ENCODE data around the gene PPP1R11. TPM values are rescaled to one million over a fixed set of nuclear protein-coding genes. Genes with fewer than 3 reads are reported as not detected.

Gene PPP1R11
- total and polyA plus RNA-seq, 8 donors = 1.2 to 141 (median 61.9) TPM

DNA sequence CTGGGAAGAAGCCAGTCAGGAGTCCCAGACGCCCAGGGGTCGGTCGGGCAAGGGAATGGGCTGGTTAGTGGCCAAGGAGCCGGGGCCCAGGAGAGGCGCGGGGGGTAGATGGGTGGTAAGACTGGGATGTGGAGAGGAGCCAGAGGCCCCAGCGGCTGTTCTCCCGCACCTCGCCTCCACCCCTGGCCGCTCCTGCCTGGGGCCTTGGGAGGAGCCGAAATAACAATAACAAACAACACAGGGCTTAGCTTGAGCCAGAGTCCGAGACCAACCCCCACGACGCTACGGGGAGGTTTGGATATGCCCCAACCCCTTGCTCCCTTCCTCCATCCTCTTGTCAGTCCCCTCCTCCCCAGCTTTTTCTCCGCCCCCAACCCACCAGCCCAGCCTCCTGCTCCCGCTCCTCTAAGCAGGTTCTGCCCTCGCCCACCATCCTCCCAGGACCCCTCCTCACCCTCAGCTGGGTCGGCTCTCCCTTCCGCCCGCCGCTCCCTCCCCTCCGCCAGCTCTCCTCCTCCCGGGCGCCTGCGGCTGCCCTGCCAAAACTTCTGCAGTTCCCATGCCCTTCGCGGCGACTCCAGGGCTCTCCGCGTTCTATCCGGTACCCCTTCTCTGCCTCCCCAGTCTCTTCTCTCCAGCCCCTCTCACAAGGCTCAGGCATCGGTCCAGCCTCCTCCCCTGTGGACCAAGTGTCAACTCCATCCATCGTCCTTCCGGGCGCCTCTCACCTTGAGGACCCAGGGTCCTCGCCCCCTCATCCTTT lies 7.5 kb downstream of the PPP1R11 start:
- WGBS, 5 donors = 2 to 8% (median 6%) methylated on average over 37 of the region's 37 CpGs
- peak overlapping the region; percentile 46 to 58 (median 52) for H3K4me3 ChIP-seq
- H3K27me3 ChIP-seq = peaks cover 0 to 68% (median 25%) of the 10 kb centered on the region in 3 donors

DNA sequence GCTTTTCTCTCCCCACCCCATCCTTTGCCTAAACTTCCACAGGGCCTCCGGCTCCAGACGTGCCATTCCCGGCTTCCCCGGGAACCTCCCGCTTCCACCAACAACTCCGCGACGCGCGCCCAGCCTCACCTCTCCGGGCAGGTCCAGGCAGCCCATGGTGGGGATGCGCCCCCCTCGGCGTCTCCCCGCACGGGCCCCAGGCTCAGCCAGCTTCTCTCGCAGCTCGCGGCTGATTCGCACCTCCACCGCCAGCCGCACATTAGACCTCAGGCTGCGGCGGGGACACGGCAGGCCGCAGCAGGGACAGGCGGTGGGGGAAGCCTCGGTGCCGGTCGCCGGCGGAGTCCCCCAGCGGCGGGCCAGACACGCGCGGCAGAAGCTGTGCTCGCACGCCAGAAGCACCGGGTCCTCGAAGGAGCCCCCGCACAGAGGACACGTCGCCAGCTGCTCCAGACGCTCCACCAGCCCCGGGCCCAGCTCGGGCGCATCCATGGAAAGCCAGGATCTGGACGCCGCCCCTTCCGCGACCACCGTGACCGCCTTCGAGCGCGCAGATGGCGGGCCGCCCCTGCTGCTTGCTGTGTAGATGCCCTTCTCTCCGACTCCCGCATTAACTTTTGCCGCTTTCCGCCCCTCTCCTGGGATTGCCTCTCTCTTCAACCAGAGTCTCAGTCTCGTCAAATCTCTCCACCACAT lies 8.2 kb downstream of the PPP1R11 start, which contains the start of gene RNF39:
RNF39 (minus strand) TSS at position 676 of the 696 bp plus-strand sequence; CDS start at position 492, 184 bp downstream.
- Histone ChIP-seq H3K4me1 (peaks cover 19 to 44% (median 35%) of the 10 kb centered on the region in 4 donors), H3K4me3 (peak within 1 kb of the TSS; percentile 46 to 58 (median 52)), H3K9me3 (no peaks in the 10 kb centered on the region), H3K27ac (peak within 1 kb of the TSS; percentile 74 to 82 (median 75)), H3K36me3 (peaks cover under 1 to 12% (median 11%) of the 10 kb centered on the region in 4 donors), H3K27me3 (peaks cover 0 to 68% (median 25%) of the 10 kb centered on the region in 3 donors)
- peak in 1 of 2 donors; percentile 46 for DNase-seq
- 1 to 4% (median 2%) methylated on average over 27 to 64 of the region's 64 CpGs for WGBS, 5 donors
- TF ChIP-seq POLR2AphosphoS5 (IDR thresholded peaks at IDR 0.05) (peak in 2 of 3 donors; percentile 88 to 96), EP300 (IDR thresholded peaks at IDR 0.05) (no peak), POLR2A (IDR thresholded peaks at IDR 0.05) (peak in 1 of 4 donors; percentile 76)
- TF ChIP-seq, protein P1, sequence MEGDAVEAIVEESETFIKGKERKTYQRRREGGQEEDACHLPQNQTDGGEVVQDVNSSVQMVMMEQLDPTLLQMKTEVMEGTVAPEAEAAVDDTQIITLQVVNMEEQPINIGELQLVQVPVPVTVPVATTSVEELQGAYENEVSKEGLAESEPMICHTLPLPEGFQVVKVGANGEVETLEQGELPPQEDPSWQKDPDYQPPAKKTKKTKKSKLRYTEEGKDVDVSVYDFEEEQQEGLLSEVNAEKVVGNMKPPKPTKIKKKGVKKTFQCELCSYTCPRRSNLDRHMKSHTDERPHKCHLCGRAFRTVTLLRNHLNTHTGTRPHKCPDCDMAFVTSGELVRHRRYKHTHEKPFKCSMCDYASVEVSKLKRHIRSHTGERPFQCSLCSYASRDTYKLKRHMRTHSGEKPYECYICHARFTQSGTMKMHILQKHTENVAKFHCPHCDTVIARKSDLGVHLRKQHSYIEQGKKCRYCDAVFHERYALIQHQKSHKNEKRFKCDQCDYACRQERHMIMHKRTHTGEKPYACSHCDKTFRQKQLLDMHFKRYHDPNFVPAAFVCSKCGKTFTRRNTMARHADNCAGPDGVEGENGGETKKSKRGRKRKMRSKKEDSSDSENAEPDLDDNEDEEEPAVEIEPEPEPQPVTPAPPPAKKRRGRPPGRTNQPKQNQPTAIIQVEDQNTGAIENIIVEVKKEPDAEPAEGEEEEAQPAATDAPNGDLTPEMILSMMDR (IDR thresholded peaks at IDR 0.05) = no peak
- intact Hi-C loops (cut with DNase I; ENCODE audit: low total_unique reads) = no loop called here

More for the DNA sequence above, 7.5 kb downstream of the PPP1R11 start:
- Histone ChIP-seq H3K4me1 (peaks cover 19 to 44% (median 35%) of the 10 kb centered on the region in 4 donors), H3K9me3 (no peaks in the 10 kb centered on the region), H3K36me3 (peaks cover 8 to 20% (median 18%) of the 10 kb centered on the region in 4 donors), H3K27ac (peak overlapping the region; percentile 74 to 82 (median 75))
- intact Hi-C loops (cut with DNase I; ENCODE audit: low total_unique reads) = no loop called here
- peak in 1 of 2 donors; percentile 38 for DNase-seq
- TF ChIP-seq POLR2AphosphoS5 (IDR thresholded peaks at IDR 0.05) (no peak), POLR2A (IDR thresholded peaks at IDR 0.05) (no peak), EP300 (IDR thresholded peaks at IDR 0.05) (no peak)
- TF ChIP-seq, protein P1 (IDR thresholded peaks at IDR 0.05) = no peak

DNA sequence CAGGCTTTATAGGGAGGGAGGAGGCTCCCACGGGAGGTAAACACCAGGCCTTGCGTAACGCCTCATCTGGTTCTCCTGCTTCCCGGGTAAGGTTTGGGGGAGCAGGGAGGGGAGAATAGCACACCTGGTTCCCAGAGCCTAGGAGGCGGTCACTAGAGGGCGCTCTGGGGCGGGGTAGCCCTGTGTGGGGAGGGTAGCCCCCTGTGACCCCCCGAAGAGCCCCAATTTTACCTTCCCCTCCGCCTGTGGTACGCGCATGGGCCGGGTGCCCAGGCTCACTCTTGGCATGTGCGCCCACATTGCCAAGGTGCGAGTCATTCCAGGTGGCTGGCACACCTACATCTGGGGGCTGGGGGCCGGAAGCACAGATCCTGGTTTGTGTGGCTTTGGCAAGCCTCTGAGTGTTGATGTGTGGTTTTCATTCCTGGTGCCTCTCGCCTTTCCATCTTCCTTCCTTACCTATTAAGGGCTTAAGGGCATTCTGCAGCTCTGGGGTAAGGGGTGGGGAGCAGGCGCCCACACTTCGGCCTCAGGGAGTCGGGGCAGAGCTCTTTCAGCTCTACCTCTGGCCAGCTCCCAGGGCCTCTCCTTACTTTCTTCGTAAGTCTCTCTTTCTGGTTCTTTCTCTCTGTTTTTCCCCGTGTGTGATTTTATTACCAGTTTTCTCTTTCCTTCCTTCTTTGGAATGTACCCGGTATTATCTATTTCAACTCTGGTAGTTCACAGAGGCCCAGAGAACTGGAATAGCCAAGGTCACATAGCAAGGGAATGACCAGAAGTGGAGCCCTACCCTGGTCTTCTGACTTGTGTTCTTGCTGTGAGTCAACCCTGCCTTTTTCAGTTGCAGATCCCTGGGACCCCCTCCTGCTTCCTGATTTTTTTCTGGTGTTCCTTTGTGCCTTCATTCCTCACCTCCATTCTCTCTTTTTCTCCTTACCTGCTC lies 9.1 kb downstream of the PPP1R11 start:
- TF ChIP-seq, protein P1 (IDR thresholded peaks at IDR 0.05) = peak in 4 of 7 experiments; percentile 12 to 38 (median 20)
- TF ChIP-seq EP300 (IDR thresholded peaks at IDR 0.05) (no peak), POLR2AphosphoS5 (IDR thresholded peaks at IDR 0.05) (no peak), POLR2A (IDR thresholded peaks at IDR 0.05) (no peak)
- peak overlapping the region; percentile 46 to 58 (median 52) for H3K4me3 ChIP-seq
- intact Hi-C loops (cut with DNase I; ENCODE audit: low total_unique reads) = no loop called here
- peaks cover 0 to 5% (median 3%) of the 10 kb centered on the region in 4 donors for H3K36me3 ChIP-seq
- peak; percentile 73 to 75 for DNase-seq
- H3K27me3 ChIP-seq = peaks cover 0 to 62% (median 25%) of the 10 kb centered on the region in 3 donors
- peaks cover 19 to 42% (median 32%) of the 10 kb centered on the region in 4 donors for H3K4me1 ChIP-seq
- no peaks in the 10 kb centered on the region for H3K9me3 ChIP-seq
- H3K27ac ChIP-seq = peak overlapping the region; percentile 70 to 82 (median 75)
- WGBS, 5 donors = 19 to 29% (median 22%) methylated on average over 13 to 22 of the region's 22 CpGs

Measured in stomach (tissue), 9 donors.